Effector CD4-positive, alpha-beta T cell (primary cell): ENCODE data around the gene CCDC92B.
"Not testable (repeated sequence)": the region's sequence is repeated elsewhere in the genome, so short reads cannot be mapped to it uniquely, and the experiment has no call there.

Source experiments
- DNase-seq: peaks from one replicate; pipeline ENCODE4 v3.0.0-alpha.2; 2020

The CCDC92B gene

DNA sequence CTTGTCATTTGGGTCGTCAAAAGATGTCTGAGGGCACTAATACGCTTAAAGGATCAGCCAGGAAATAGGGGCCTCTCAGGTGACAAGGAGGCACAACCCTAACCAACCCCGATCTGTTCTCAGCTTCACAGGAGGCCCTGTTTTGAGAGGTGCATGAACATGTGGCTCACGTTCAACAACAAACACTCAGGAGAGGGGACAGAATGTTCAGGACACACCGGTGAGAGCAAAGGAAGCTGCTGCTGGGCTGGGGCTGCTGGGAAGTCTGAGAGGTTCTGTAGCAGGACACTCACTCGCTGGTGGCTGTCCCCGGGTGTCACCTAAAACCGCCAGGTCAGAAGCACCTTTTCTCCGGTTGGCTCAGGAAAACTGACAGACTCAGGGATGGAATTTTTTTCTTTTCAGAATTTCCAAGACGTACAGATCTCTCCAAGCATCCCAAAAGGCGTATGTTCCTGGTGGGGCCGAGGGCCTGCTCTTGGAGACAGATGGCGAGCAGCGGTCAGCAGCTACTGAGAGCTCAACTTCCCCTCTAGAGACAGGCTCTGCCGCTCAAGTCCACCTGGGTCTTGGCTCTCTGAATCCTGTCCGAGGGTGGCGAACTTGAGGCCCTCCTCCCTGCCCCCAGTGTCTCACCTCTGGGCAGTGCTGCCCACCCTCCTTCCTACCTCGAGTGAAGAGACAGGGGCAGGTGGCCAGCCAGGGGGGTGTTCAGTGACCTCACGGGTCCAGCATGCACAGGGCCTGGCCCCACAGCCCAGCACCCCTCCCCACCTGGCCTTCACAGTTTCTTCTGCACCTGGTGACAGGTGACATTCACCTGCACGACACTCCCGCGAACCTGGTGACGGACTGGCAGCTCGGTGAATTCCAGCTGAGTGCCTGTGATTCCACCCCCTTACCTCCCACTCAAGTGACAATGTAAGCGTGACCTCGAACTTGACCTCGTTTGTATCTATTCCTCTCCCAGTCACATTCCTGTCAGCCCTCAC, 60.8 kb downstream of the CCDC92B start:
- DNase-seq = no peak

DNA sequence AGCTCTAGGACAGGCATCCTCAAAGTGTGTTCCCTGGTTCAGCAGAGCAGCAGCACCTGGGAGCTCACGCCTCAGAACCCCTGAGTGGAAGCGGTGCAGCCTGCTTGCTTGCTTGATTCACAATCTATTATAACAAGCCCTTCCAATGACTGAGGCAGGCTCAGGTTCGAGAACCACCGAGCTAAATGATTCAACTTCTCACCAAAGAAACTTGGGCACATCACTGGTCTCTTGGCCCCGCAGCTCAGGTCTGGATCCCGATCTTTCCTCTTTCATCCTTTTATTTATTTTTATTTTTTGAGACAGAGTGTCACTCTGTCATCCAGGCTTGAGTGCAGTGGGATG, 62.4 kb downstream of the CCDC92B start:
- no peak for DNase-seq

DNA sequence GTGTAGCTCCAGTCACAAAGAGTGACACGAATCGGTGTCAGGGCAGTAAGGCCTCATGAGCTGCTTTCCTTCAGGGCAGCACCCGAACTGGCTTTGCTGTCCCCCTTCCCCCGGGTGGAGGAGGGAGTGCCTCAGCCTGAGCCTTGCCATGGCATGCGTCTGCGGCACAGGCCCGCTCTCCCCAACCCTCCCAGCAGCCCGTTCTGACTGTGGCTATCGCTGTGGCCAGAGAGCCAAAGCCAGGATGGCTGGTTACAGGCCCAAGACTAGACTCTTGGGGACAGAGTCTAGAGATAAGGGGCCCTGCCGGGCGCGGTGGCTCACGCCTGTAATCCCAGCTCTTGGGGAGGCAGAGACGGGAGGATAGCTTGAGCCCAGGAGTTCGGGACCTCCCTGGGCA, 63.8 kb downstream of the CCDC92B start:
- no peak for DNase-seq

DNA sequence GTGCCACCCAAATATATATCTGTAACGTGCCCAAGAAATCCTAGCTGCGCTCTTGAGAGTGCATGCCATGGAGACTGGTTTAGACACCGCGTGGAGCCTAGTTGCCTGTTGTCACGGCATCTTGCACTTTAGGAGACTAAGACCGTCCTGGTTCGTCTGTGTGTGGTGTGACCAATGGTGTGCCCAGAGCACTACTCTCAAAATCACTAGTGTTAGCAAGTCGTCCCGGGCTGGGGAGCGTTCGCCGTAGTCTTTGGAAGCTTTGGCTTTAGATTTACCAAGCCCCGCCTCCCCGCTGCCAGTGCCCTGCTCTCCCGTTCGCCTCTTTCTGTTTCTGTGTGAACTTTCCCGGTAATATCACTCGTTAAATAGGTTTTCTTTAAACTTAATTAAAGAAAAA, 64.9 kb downstream of the CCDC92B start:
- DNase-seq = no peak

DNA sequence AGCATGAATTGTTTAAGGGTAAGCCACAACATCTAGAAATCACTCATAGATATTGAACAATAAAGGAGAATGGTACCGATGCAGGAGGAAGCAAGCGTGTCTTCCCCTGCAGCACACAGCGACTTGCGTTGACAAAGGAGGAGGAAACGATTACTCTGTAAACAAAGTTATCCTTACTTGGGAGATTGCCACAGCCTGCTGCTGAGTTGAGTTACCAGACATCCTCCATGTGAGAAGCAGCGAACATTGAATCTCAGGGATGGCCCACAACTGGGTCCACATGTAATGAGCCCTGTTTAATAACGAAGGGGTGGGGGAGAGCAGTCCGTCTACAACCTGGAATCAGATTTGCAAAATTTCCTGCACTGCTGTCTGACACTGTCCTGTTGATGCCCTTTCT, 65.5 kb downstream of the CCDC92B start:
- DNase-seq = no peak

DNA sequence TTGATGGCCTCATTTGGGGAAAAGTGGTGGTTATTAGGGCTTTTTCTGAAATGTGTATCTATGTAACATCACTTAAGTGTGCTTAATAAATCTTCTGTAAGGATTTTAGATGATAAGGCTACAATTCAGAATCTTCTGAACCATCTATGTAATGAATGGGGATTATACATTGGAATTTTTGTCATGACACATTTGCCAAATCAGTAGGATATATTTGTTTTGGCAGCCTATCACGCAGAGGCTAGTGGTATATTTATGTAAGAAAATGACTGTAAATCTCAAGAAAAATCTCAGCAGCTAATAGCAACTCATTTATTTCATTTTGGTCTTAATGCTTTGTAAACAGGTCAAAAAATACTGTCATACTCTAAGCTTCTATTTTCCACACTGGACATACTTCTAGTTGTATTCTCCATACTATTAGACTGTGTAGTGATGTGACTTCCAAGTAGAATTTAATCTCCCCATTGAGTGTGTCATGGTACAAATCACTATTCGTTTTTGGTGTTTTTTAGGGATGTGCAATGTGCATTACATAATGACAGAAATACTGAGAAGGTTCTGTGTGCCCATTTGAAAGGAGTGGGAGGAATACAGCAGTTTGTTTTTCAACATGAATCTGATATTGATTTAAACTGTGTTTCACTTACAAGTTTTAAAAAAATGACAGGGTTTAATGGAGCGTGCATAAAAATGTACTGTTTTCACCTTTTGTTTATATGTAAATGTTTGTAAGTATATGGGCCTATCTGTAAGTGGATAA, 67.1 kb downstream of the CCDC92B start:
- no peak for DNase-seq

DNA sequence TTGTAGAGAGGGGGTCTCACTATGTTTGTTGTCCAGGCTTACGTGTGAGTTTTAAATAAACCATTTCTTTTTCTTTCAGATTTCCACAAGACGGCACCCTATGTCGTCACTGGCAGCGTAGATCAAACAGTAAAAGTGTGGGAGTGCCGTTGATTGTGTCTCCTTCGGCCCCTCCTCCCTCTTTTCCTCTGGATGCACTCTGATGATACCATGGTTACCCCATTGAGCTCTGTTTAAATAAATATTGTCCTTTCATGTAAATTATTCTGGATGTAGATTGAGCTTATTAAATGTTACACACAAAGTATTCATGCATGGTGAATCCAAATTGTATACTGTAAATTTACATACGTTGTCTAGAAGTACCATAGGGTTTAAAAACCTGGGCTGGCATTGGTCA, 67.8 kb downstream of the CCDC92B start:
- DNase-seq = no peak

DNA sequence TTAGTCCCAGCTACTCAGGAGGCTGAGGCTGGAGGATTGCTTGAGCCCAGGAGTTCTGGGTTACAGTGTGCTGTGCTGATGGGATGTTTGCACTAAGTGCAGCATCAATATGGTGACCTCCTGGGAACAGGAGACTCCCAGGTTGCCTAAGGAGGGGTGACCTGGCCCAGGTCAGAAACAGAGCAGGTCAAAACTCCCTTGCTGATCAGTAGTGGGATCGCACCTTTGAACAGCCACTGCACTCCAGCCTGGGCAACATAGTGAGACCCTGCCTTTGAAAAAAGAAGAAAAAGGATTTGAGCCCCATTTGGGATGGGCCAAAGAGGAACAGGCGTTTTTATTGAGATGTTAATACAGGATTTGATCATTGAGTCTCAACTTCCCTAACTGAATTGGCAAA, 68.5 kb downstream of the CCDC92B start:
- no peak for DNase-seq

DNA sequence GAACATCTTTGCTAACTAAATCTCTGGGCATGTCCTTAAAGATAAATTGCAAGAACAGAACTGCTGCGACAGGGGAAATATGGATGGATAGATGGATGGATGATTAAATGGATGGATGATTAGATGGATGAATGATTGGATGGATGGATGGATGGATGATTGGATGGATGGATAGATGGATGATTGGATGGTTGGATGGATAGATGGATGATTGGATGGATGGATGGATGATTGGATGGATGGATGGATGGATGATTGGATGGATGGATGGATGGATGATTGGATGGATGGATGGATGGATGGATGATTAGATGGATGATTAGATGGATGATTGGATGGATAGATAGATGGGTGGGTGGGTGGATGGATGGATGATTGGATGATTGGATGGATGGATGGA, 70.2 kb downstream of the CCDC92B start:
- not testable (repeated sequence) for DNase-seq
